ENCODE measurements around the gene GLI3. TPM values are rescaled to one million over a fixed set of nuclear protein-coding genes. Genes with fewer than 3 reads are reported as not detected.

The GLI3 gene
- total RNA-seq, 6 experiments from 2014 or later, result 0.12 to 0.95 (median 0.21) TPM

- intact Hi-C loops (cut with DNase I), result no loop called here
- Histone ChIP-seq H3K27me3 (no peaks in the 10 kb centered on the region), H3K36me3 (no peaks in the 10 kb centered on the region), H3K27ac (no peak overlapping the region), H3K4me1 (no peaks in the 10 kb centered on the region), H3K9me3 (no peaks in the 10 kb centered on the region), H3K4me3 (no peak overlapping the region)
- ATAC-seq (no peak), DNase-seq (no peak)
- TF ChIP-seq CTCF (IDR thresholded peaks at IDR 0.05) (no peak), POLR2A (IDR thresholded peaks at IDR 0.05) (no peak)
- 48% methylated on average over 3 of the region's 3 CpGs for WGBS (ENCODE audit: insufficient coverage, low coverage, low lambda C conversion rate, missing lambda C conversion rate)
Measured at GRCh38 chr7:42006801-42007513, 230.1 kb downstream of the GLI3 start.

- 39% methylated on average over 2 of the region's 2 CpGs for WGBS (ENCODE audit: insufficient coverage, low coverage, low lambda C conversion rate, missing lambda C conversion rate)
- Histone ChIP-seq H3K4me1 (no peaks in the 10 kb centered on the region), H3K9me3 (no peaks in the 10 kb centered on the region), H3K27ac (no peak overlapping the region), H3K36me3 (no peaks in the 10 kb centered on the region), H3K4me3 (no peak overlapping the region), H3K27me3 (no peaks in the 10 kb centered on the region)
- ATAC-seq (no peak), DNase-seq (no peak)
- TF ChIP-seq CTCF (IDR thresholded peaks at IDR 0.05) (no peak), POLR2A (IDR thresholded peaks at IDR 0.05) (no peak)
- intact Hi-C loops (cut with DNase I), result no loop called here
Measured at GRCh38 chr7:42002654-42003053, 234.4 kb downstream of the GLI3 start.

- no peak for ATAC-seq
- Histone ChIP-seq H3K36me3 (no peaks in the 10 kb centered on the region), H3K4me1 (no peaks in the 10 kb centered on the region), H3K4me3 (no peak overlapping the region), H3K27me3 (no peaks in the 10 kb centered on the region), H3K27ac (no peak overlapping the region), H3K9me3 (no peaks in the 10 kb centered on the region)
- 65% methylated on average over 6 of the region's 6 CpGs for WGBS (ENCODE audit: insufficient coverage, low coverage, low lambda C conversion rate, missing lambda C conversion rate)
- TF ChIP-seq CTCF (IDR thresholded peaks at IDR 0.05) (no peak), POLR2A (IDR thresholded peaks at IDR 0.05) (no peak)
- DNase-seq, result no peak
- intact Hi-C loops (cut with DNase I), result no loop called here
Measured at GRCh38 chr7:41999736-42000283, 237.2 kb downstream of the GLI3 start.

- Histone ChIP-seq H3K9me3 (no peaks in the 10 kb centered on the region), H3K4me1 (no peaks in the 10 kb centered on the region), H3K27ac (no peak overlapping the region), H3K4me3 (no peak overlapping the region), H3K36me3 (no peaks in the 10 kb centered on the region), H3K27me3 (no peaks in the 10 kb centered on the region)
- TF ChIP-seq CTCF (IDR thresholded peaks at IDR 0.05), result no peak
- TF ChIP-seq POLR2A (IDR thresholded peaks at IDR 0.05), result no peak
- DNase-seq (no peak), ATAC-seq (no peak)
- 67% methylated on average over 2 of the region's 2 CpGs for WGBS (ENCODE audit: insufficient coverage, low coverage, low lambda C conversion rate, missing lambda C conversion rate)
- intact Hi-C loops (cut with DNase I), result no loop called here
Measured at GRCh38 chr7:41998041-41998440, 239.0 kb downstream of the GLI3 start.
